Loucy (cell line): ENCODE data around the gene SCRN2.

Experiments
- CTCF ChIP-seq: fragments of 200-600 bp; sonication (generic); conservative IDR thresholded peaks from 2 replicates; pipeline ENCODE4 v1.5.1; 2014; ENCODE audit warnings: mild to moderate bottlenecking, antibody characterized with exemption, low read length
- EZH2phosphoT487 ChIP-seq: fragments of 200-600 bp; IDR thresholded peaks from 2 replicates; pipeline ENCODE4 v1.6.1; 2018; ENCODE audit warnings: antibody characterized with exemption, mild to moderate bottlenecking, moderate library complexity, borderline replicate concordance

GRCh38 chr17:47808036-47808829 lies 32.8 kb downstream of the SCRN2 start:
- TF ChIP-seq CTCF, result no peak
- no peak for TF ChIP-seq EZH2phosphoT487
